GM12878 (cell line): ENCODE results near the gene MAP3K6. TPM values are rescaled to one million over a fixed set of nuclear protein-coding genes. Genes with fewer than 3 reads are reported as not detected.

ENCODE experiments used
- ATAC-seq: fragments of 200-7000 bp; cut with Tn5 transposase; 3 replicates; pipeline ENCODE4 v1.9.1; 2020; ENCODE audit warnings: mild to moderate bottlenecking, moderate library complexity
- BruUV-seq: library from RNA; stranded (reverse); fragments of 400-500 nt; replicated peaks from 2 replicates; lab custom pipeline; 2021; lab: Mats Ljungman, UMichigan
- CTCF ChIA-PET: fragments of 300-600 bp; sonication (Branson Sonifier 250); formaldehyde crosslinking; extraction: SDS; loops from one replicate; lab custom pipeline; 2021; ENCODE audit warnings: inconsistent platforms; lab: Yijun Ruan, JAX
- POLR2A ChIA-PET: fragments of 350-600 bp; formaldehyde crosslinking; extraction: SDS; loops from one replicate; lab custom pipeline; 2021; ENCODE audit warnings: inconsistent platforms; lab: Charles Lee
- RAD21 ChIA-PET: fragments of 300-600 bp; sonication (Branson Sonifier 250); formaldehyde crosslinking; loops from one replicate; lab custom pipeline; 2023; ENCODE audit warnings: antibody characterized with exemption; ENCODE audit not compliant: unreplicated experiment; lab: Charles Lee
- SMC1A ChIA-PET: fragments of 300-600 bp; sonication (Branson Sonifier 250); formaldehyde crosslinking; loops from one replicate; lab custom pipeline; 2023; ENCODE audit not compliant: unreplicated experiment, uncharacterized antibody; lab: Charles Lee
- DNase-seq: peaks from one replicate; pipeline ENCODE4 v3.0.0-alpha.2; 2011; ENCODE audit warnings: low read depth, low spot score
- FAIRE-seq: peaks from 3 replicates; lab custom pipeline; 2011; peaks lifted over from hg19 to GRCh38; lab: Jason Lieb, UNC
- H2AFZ ChIP-seq: 2 replicates; pipeline ENCODE4 v1.6.0; 2011; ENCODE audit warnings: low read depth, low read length, control low read depth; ENCODE audit not compliant: control insufficient read depth
- H3K27ac ChIP-seq: 2 replicates; pipeline ENCODE4 v1.5.1; 2011; ENCODE audit warnings: control low read depth; ENCODE audit not compliant: control insufficient read depth, insufficient read depth
- H3K27me3 ChIP-seq, 2 experiments: replicated peaks in 1 of 2; 2 replicates each; pipeline versions ENCODE4 v1.6.0 to v1.6.1; 2011; ENCODE audit warnings: low read length in 1 of 2; ENCODE audit not compliant: control insufficient read depth in 2 of 2, insufficient read depth in 2 of 2
- H3K36me3 ChIP-seq, 2 experiments: 2 replicates each; pipeline ENCODE4 v1.5.1; 2011; ENCODE audit warnings: low read length in 1 of 2; ENCODE audit not compliant: control insufficient read depth in 2 of 2, insufficient read depth in 2 of 2
- H3K4me1 ChIP-seq: 2 replicates; pipeline ENCODE4 v1.6.1; 2011; ENCODE audit warnings: mild to moderate bottlenecking, low read length, moderate library complexity, mixed read lengths; ENCODE audit not compliant: control insufficient read depth, insufficient read depth
- H3K4me2 ChIP-seq: 2 replicates; pipeline ENCODE4 v1.6.0; 2011; ENCODE audit warnings: control low read depth; ENCODE audit not compliant: control insufficient read depth, insufficient read depth
- H3K4me3 ChIP-seq: fragments of 200-600 bp; sonication (generic); 2 replicates; pipeline ENCODE4 v1.5.1; 2016
- H3K79me2 ChIP-seq: 2 replicates; pipeline ENCODE4 v1.6.0; 2011; ENCODE audit warnings: low read length; ENCODE audit not compliant: control insufficient read depth, insufficient read depth
- H3K9ac ChIP-seq: 2 replicates; pipeline ENCODE4 v1.8.0; 2011; ENCODE audit warnings: low read length, control low read depth, mixed read lengths; ENCODE audit not compliant: control insufficient read depth, insufficient read depth
- H3K9me3 ChIP-seq: replicated peaks from 3 replicates; pipeline ENCODE4 v1.5.1; 2011; ENCODE audit warnings: mild to moderate bottlenecking, low read length; ENCODE audit not compliant: control insufficient read depth, insufficient read depth
- H4K20me1 ChIP-seq: 2 replicates; pipeline ENCODE4 v1.6.0; 2011; ENCODE audit not compliant: control insufficient read depth, insufficient read depth
- BACH1 ChIP-seq: fragments of 450-650 bp; IDR thresholded peaks from 2 replicates; pipeline ENCODE4 v1.6.1; 2017; ENCODE audit warnings: mild to moderate bottlenecking, borderline replicate concordance
- BHLHE40 ChIP-seq, 2 experiments: fragments of 450-650 bp in 1 of 2; IDR thresholded peaks; 2 replicates each; pipeline ENCODE4 v1.6.1; 2011 to 2017; ENCODE audit warnings: low read depth in 2 of 2, borderline replicate concordance in 1 of 2, improper control_type of control experiment in 1 of 2, low read length in 1 of 2, mild to moderate bottlenecking in 1 of 2
- BRCA1 ChIP-seq: IDR thresholded peaks from 2 replicates; pipeline ENCODE4 v1.6.1; 2011; ENCODE audit warnings: low read depth, low read length, improper control_type of control experiment
- DPF2 ChIP-seq: fragments of 450-650 bp; IDR thresholded peaks from 2 replicates; pipeline ENCODE4 v1.6.1; 2017; ENCODE audit warnings: mild to moderate bottlenecking
- EZH2 ChIP-seq: IDR thresholded peaks from 2 replicates; pipeline ENCODE4 v1.6.1; 2012; ENCODE audit warnings: low read depth, mild to moderate bottlenecking, control low read depth, inconsistent platforms, low read length, borderline replicate concordance; ENCODE audit not compliant: control insufficient read depth
- FOXM1 ChIP-seq: IDR thresholded peaks from 2 replicates; pipeline ENCODE4 v1.6.1; 2012; ENCODE audit warnings: low read depth, mild to moderate bottlenecking, inconsistent platforms, low read length, moderate library complexity
- IKZF2 ChIP-seq, 2 experiments: fragments of 450-650 bp; IDR thresholded peaks; 2 replicates each; pipeline ENCODE4 v1.6.1; 2017; ENCODE audit warnings: mild to moderate bottlenecking in 2 of 2, moderate library complexity in 2 of 2
- IRF4 ChIP-seq: IDR thresholded peaks from 2 replicates; pipeline ENCODE4 v1.6.1; 2011; ENCODE audit warnings: low read depth, low read length
- IRF5 ChIP-seq: fragments of 450-650 bp; IDR thresholded peaks from 2 replicates; pipeline ENCODE4 v1.6.1; 2017; ENCODE audit warnings: borderline replicate concordance
- MEF2B ChIP-seq: fragments of 450-650 bp; IDR thresholded peaks from 2 replicates; pipeline ENCODE4 v1.6.1; 2018; ENCODE audit warnings: mild to moderate bottlenecking, moderate library complexity; ENCODE audit not compliant: partially characterized antibody, poor library complexity, severe bottlenecking
- MLLT1 ChIP-seq: fragments of 450-650 bp; IDR thresholded peaks from 2 replicates; pipeline ENCODE4 v1.6.1; 2016; ENCODE audit warnings: mild to moderate bottlenecking
- MYB ChIP-seq: fragments of 150-350 bp; IDR thresholded peaks from 2 replicates; pipeline ENCODE4 v1.6.1; 2014; ENCODE audit warnings: mild to moderate bottlenecking, low read depth, low read length, borderline replicate concordance
- PAX5 ChIP-seq: IDR thresholded peaks from 2 replicates; pipeline ENCODE4 v1.6.1; 2011; ENCODE audit warnings: low read depth, low read length, borderline replicate concordance
- RAD51 ChIP-seq: fragments of 450-650 bp; IDR thresholded peaks from 2 replicates; pipeline ENCODE4 v1.6.1; 2016; ENCODE audit warnings: moderate library complexity, mild to moderate bottlenecking, inconsistent platforms
- SPI1 ChIP-seq: IDR thresholded peaks from 2 replicates; pipeline ENCODE4 v1.6.1; 2011; ENCODE audit warnings: low read depth, mild to moderate bottlenecking, low read length, moderate library complexity, borderline replicate concordance; ENCODE audit not compliant: insufficient read depth
- SREBF1 ChIP-seq: IDR thresholded peaks from 2 replicates; pipeline ENCODE4 v1.6.1; 2012; ENCODE audit warnings: mild to moderate bottlenecking, low read length
- SREBF2 ChIP-seq: IDR thresholded peaks from 2 replicates; pipeline ENCODE4 v1.6.1; 2012; ENCODE audit warnings: mild to moderate bottlenecking, low read length
- STAT1 ChIP-seq: fragments of 450-650 bp; conservative IDR thresholded peaks from 2 replicates; pipeline ENCODE4 v1.6.1; 2014; ENCODE audit warnings: antibody characterized with exemption, mild to moderate bottlenecking
- ZBTB33 ChIP-seq: fragments of 450-650 bp; IDR thresholded peaks from 2 replicates; pipeline ENCODE4 v1.6.1; 2017; ENCODE audit warnings: mild to moderate bottlenecking
- WGBS: methylation state at CpG from one replicate; pipeline ENCODE4 v1.1.6; 2016; ENCODE audit warnings: low lambda C conversion rate; ENCODE audit not compliant: insufficient replicate concordance, insufficient coverage; ENCODE audit errors: missing lambda C conversion rate; 5-methylcytosine and 5-hydroxymethylcytosine counted together
- in situ Hi-C: fragments of 300-500 bp; cut with MboI; formaldehyde crosslinking; loops from 9 replicates; pipeline ENCODE4 v1.14.3; 2018; ENCODE audit warnings: mixed read lengths
- intact Hi-C: fragments of 100-400 bp; cut with micrococcal nuclease; formaldehyde crosslinking; loops from one replicate; pipeline ENCODE4 v1.14.2; 2022; ENCODE audit not compliant: unreplicated experiment
- polyA plus RNA-seq, 11 experiments: library from polyadenylated mRNA; depleted of rRNA in 4 of 11; unstranded in 6 of 11; stranded (reverse) in 5 of 11; fragments of >200 nt; fragmentation: Nextera tagmentation in 4 of 11; fragmentation: Illumina TruSeq in 1 of 11; extraction: Ambion mirVana in 4 of 11; extraction: Trizol in 1 of 11; gene quantifications; 1 replicate in 1 of 11; 2 replicates in 10 of 11; pipeline versions ENCODE4 v1.2.1 to v1.2.3, GENCODE V29; 2011 to 2016; ENCODE audit warnings: inconsistent platforms in 2 of 11, missing spikeins in 2 of 11, low read depth in 1 of 11
- total RNA-seq, 4 experiments: library from RNA; depleted of rRNA in 3 of 4; stranded (reverse); fragments of >200 nt in 3 of 4; fragmentation: Illumina TruSeq in 1 of 4; extraction: Trizol in 1 of 4; gene quantifications; 2 replicates each; pipeline versions ENCODE4 v1.2.1 to v1.2.3, GENCODE V29; 2013 to 2021

Gene MAP3K6
- total and polyA plus RNA-seq, 10 of the 15 experiments (the other 5 are each of a cell fraction or from before 2014, with no cell fraction given) = 0.15 to 3.4 (median 1.2) TPM; not detected in 1

- ChIA-PET SMC1A (no interaction called here), POLR2A (no interaction called here), CTCF (interaction anchor here (0.6 to 8.7 kb wide), 6 partner anchors 10 to 636 kb away, joined by 3 to 126 read pairs (median 4); partner anchors contain the start of genes AHDC1, CD164L2 and GPR3), RAD21 (interaction anchor here (0.9 to 1.1 kb wide), 3 partner anchors 9 to 35 kb away, joined by 3 to 6 read pairs (median 4); no protein-coding TSS in a partner anchor)
- Histone ChIP-seq H3K4me1 (peaks cover 18% of the 10 kb centered on the region), H4K20me1 (no peaks in the 10 kb centered on the region), H2AFZ (peak overlapping the region; percentile 72), H3K9me3 (no peaks in the 10 kb centered on the region), H3K27ac (no peak overlapping the region), H3K4me2 (peak overlapping the region; percentile 98), H3K27me3 (no peaks in the 10 kb centered on the region; a peak in 1 of 4 replicates), H3K9ac (no peak overlapping the region), H3K79me2 (no peaks in the 10 kb centered on the region), H3K36me3 (no peaks in the 10 kb centered on the region), H3K4me3 (peak overlapping the region; percentile 57; the same call in 1 of the 2 replicates)
- 9% methylated on average over 55 of the region's 71 CpGs for WGBS
- FAIRE-seq (no peak), DNase-seq (no peak), ATAC-seq (peak; percentile 28)
- BruUV-seq = no TSS peak
- intact Hi-C loops = no loop called here
- in situ Hi-C loops = no loop called here
- TF ChIP-seq PAX5 = peak; percentile 71; the same call in 1 of the 2 replicates
- peak; percentile 48 for TF ChIP-seq MEF2B
- TF ChIP-seq DPF2 = 0 out of 2 replicates have a peak, but pooled peaks have one; percentile 9
- TF ChIP-seq IRF5 = no peak
- peak; percentile 42; a peak in 2 of 4 replicates for TF ChIP-seq IKZF2 (IDR thresholded peaks at IDR 0.05)
- TF ChIP-seq RAD51 = no peak
- no peak for TF ChIP-seq EZH2
- peak; percentile 45; the same call in 1 of the 2 replicates for TF ChIP-seq BACH1
- TF ChIP-seq MYB = no peak
- TF ChIP-seq BHLHE40 (IDR thresholded peaks at IDR 0.05; ENCODE audit: borderline replicate concordance in 1 of 2, low read depth in 2 of 2, low read length in 1 of 2) = 0 out of 4 replicates have a peak, but pooled peaks of 1 of the 2 experiments have one; percentile 8
- no peak for TF ChIP-seq ZBTB33
- TF ChIP-seq BRCA1 = no peak
- peak; percentile 75; the same call in 1 of the 2 replicates for TF ChIP-seq MLLT1
- TF ChIP-seq FOXM1 = no peak
- TF ChIP-seq SPI1 = 0 out of 2 replicates have a peak, but pooled peaks have one; percentile 17
- no peak for TF ChIP-seq SREBF1
- TF ChIP-seq STAT1 = no peak
- TF ChIP-seq SREBF2 = no peak
- TF ChIP-seq IRF4 = no peak
Observed at GRCh38 chr1:27360159-27361043, 6.4 kb downstream of the MAP3K6 start.
